Measurements from ENCODE around the gene SYTL2. TPM values are rescaled to one million over a fixed set of nuclear protein-coding genes. Genes with fewer than 3 reads are reported as not detected.

The SYTL2 gene
- polyA plus RNA-seq, 3 donors from 2014 or later, result 26.1 to 67.0 (median 33.3) TPM

DNA sequence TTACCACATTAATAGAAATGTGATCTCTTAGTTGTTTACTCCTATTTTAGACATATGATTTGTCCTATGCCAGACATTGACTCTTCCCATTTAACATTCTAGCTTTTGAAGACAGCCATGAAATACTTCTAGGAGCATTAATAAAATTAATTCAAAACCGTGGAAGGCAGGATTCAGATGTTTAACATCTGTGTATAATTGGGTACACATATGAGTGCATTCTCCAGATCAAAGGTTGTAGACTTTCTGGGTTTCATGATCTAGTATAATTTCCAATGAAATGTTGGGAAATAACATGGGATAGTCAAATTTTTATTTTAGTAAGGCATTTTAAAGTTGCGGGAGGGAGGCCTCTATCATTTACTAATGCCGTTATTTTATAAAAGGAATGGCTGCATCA, 89.8 kb downstream of the SYTL2 start:
- peaks cover 0 to 25% of the 10 kb centered on the region in 2 donors for H3K4me1 Mint-ChIP-seq
- H3K36me3 Mint-ChIP-seq, result peaks cover 31 to 62% (median 36%) of the 10 kb centered on the region in 3 donors

DNA sequence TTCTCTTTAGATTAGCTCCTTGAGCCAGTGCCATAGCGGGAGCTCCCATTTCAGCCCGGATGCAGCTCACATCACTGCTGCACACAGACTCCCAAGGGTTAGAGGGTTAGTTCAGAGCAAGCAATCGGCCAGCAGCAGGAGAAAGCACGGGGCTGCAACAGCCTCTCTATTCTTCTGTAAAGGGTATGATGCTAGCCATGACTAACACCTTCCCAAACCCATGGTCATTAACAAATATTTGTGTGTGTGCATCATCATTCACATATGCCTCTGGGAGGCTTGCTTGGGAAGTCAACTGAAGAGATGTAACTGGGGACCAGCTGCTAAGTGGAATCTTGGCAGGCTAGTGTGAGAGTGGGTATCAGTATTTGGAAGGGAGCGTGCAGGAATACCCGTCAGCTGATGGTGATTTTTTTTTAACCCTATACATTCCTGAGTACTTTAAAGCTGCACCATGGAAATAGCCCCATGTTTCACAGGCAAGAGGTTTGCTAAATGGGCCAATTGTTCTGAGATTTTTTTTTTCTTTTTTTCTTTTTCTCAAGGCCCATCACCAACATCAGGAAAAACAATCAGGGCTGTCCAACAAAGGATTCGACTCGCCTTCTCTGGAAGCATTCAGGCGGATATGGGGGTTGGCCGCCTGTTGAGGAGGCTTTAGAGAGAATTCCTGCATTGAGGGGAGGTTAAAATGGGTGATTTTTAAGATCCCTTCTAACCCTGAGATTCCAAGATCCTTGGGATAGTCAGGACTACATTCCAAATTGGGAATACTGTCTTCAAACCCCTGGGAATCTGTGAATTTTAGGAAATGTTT, 91.7 kb downstream of the SYTL2 start:
- Mint-ChIP-seq H3K27me3 (ENCODE audit: low read depth in 3 of 3) (peaks cover 0 to 6% (median 2%) of the 10 kb centered on the region in 3 donors), H3K9me3 (no peaks in the 10 kb centered on the region), H3K36me3 (peaks cover 18 to 45% (median 27%) of the 10 kb centered on the region in 3 donors), H3K4me1 (peaks cover 0 to 19% of the 10 kb centered on the region in 2 donors), H3K4me3 (no peak overlapping the region), H3K27ac (peak overlapping the region in 2 of 6 donors; percentile 24 to 43)
- DNase-seq, result no peak

More for the DNA sequence above, 89.8 kb downstream of the SYTL2 start:
- no peak for DNase-seq
- Mint-ChIP-seq H3K9me3 (no peaks in the 10 kb centered on the region), H3K4me3 (no peak overlapping the region), H3K27me3 (ENCODE audit: low read depth in 3 of 3) (peaks cover 0 to 6% (median 2%) of the 10 kb centered on the region in 3 donors), H3K27ac (no peak overlapping the region)

DNA sequence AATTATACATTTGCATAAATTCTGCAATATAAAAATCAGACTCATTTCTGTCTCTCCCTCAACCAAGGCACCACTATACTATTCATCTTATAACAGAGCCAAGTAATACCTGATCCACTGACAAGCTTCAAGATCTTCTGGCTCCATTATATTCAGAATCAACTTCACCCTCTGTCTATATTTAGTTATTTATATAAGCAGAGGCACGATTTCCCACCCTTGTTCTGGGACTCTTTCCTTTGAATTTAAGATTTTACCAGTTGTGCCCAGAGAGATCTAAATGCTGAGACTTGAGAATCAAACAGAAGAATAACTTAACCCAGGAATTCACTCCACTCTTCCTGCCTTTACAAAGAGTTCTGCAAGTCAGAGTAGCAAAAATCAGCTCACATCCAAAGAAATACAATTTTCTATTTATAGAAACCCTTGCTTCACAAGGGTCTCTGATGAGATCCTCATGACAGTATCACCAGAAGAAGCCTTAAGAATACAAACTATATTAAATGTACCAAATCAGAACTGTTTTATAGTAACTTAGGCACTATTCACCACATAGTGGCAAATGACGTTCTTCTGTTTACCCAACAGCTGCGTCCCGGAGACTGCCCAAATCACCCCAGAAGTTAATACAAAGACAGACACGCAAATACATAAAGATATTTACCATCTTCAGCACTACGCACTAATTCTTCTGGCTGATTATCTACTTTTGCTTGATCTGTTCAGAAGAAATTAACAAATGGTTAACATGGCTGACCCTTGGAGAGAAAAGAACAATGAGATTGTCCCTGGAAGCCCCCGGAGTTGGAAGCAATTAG, 92.6 kb downstream of the SYTL2 start:
- H3K4me1 Mint-ChIP-seq, result peaks cover 0 to 19% of the 10 kb centered on the region in 2 donors
- DNase-seq, result no peak
- H3K27me3 Mint-ChIP-seq (ENCODE audit: low read depth in 3 of 3), result peaks cover 0 to 6% (median 2%) of the 10 kb centered on the region in 3 donors
- no peaks in the 10 kb centered on the region for H3K9me3 Mint-ChIP-seq
- H3K27ac Mint-ChIP-seq, result peak overlapping the region in 3 of 6 donors; percentile 7 to 63 (median 43)
- H3K4me3 Mint-ChIP-seq, result no peak overlapping the region
- H3K36me3 Mint-ChIP-seq, result peaks cover 19 to 49% (median 28%) of the 10 kb centered on the region in 3 donors

DNA sequence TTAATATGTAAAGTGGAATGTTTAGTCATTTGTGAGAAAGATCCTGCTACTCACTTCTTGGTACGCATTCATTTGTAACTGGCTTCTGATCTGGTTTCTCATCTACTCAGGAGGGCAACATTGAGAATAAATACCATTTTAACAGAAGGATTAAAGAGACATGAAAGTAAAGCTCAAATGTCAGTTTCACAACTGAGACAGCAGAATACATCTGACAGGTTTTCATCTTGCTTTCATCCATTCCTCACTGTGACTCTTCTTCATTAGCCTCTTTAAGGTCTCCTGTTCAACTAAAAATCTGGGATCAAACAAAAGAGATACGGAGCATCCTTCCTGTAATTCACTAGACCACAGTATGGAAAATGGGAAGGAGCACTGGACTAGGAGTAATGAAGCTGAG, 93.5 kb downstream of the SYTL2 start:
- Mint-ChIP-seq H3K27ac (peak overlapping the region in 2 of 6 donors; percentile 55 to 63), H3K9me3 (no peaks in the 10 kb centered on the region), H3K27me3 (ENCODE audit: low read depth in 3 of 3) (peaks cover 0 to 4% (median 2%) of the 10 kb centered on the region in 3 donors), H3K4me1 (peaks cover 0 to 19% of the 10 kb centered on the region in 2 donors), H3K36me3 (peaks cover 19 to 47% (median 30%) of the 10 kb centered on the region in 3 donors), H3K4me3 (no peak overlapping the region)
- no peak for DNase-seq

DNA sequence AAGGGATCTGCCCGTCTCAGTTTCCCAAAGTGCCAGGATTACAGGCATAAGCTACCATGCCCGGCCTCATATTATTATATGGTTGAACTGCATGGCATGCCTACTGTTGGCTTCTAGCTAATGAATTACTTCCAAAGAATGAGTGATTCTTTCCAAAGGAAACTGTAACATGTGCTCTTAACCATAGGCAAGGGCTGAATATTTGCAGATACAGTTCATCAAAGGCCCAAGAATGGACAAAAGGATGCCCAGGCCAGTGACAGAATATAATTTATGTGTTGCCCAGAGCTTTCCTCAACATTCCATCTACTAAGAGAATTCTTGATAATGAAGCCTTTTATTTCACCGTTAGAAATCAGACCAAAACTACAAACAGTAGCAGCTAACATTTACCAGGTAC, 98.0 kb downstream of the SYTL2 start:
- Mint-ChIP-seq H3K9me3 (no peaks in the 10 kb centered on the region), H3K36me3 (peaks cover 13 to 35% (median 24%) of the 10 kb centered on the region in 3 donors), H3K27ac (no peak overlapping the region), H3K27me3 (ENCODE audit: low read depth in 3 of 3) (no peaks in the 10 kb centered on the region), H3K4me1 (peaks cover 0 to 9% of the 10 kb centered on the region in 2 donors), H3K4me3 (no peak overlapping the region)
- DNase-seq, result no peak

DNA sequence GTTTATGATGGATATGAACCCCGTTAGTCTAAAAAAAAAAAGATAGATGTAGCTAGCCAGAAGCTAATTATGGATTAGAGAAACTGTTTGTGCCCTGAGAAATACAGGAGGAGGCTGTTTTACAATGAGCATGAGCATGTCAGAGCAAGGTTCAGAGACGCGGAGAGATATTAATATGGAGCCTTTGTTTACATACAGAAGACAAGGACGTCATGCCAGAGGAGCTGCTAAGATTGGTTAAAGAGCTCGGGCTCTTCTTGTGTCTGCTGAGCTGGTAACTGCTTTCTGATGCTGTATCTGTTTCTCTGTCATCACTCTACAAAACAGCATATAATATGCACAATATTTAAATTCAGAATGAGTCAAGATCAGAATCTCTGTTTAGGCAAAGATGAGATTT, 100.0 kb downstream of the SYTL2 start:
- Mint-ChIP-seq H3K9me3 (no peaks in the 10 kb centered on the region), H3K27me3 (ENCODE audit: low read depth in 3 of 3) (no peaks in the 10 kb centered on the region), H3K27ac (peak overlapping the region in 5 of 6 donors; percentile 20 to 57 (median 36)), H3K4me1 (no peaks in the 10 kb centered on the region), H3K36me3 (peaks cover 22 to 45% (median 25%) of the 10 kb centered on the region in 3 donors), H3K4me3 (no peak overlapping the region)
- no peak for DNase-seq

DNA sequence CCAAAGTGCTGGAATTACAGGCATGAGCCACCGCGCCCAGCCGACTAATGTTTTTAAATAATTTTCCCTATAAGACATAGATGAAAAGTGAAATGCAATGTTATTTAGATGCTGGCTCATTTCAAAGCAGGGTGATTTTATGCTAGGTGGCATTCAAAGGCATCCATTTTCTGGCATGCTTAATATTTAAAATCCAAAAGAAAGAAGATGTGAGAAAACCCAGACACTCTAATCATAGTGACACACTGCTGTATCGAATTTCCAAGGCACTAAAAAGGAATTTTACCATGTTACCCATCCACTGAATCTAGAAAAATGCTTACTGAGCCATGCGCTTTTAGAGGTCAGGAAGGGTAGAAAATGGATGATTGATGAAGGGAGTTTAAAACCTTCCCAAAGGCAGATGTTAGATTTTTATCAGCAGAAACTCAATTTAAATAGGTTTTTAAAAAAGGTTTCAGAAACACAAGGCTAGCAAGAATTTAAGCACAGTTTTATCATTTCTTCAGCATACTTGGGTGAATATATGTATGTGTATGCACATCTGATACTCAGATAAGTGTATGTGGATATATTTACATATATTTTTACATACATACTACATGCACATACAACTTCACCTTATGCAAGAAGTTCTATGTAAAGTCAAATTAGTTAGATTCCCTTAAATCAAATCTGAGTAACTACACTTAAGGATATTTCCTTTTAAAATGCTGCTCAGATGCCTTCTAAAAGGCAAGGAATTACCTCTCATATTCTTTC, 100.8 kb downstream of the SYTL2 start:
- no peak for DNase-seq
- Mint-ChIP-seq H3K4me1 (no peaks in the 10 kb centered on the region), H3K36me3 (peaks cover 23 to 49% (median 33%) of the 10 kb centered on the region in 3 donors), H3K9me3 (no peaks in the 10 kb centered on the region), H3K4me3 (no peak overlapping the region), H3K27me3 (ENCODE audit: low read depth in 3 of 3) (no peaks in the 10 kb centered on the region), H3K27ac (peak overlapping the region in 1 of 6 donors; percentile 36)

DNA sequence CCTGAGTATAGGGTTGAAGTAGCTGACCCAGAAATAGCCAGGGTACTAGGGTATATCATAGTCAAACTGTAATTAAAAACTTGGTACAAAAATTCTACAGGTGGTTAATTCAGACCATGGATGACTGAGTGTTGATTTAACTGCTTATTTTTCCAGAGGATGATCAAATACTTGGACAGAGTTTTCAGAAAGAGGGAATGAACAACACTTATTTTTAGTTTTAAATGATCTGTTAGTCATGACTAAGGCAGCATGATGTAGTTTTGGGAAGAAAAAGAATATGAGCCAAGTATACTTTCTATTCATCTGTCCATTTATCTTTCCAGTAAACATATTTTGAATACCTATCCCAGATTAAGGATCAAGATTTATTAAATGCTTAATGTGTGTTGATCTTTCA, 105.1 kb downstream of the SYTL2 start:
- Mint-ChIP-seq H3K27ac (peak overlapping the region; percentile 14 to 72 (median 37)), H3K27me3 (ENCODE audit: low read depth in 3 of 3) (peaks cover 0 to 3% (median 0%) of the 10 kb centered on the region in 3 donors), H3K4me3 (no peak overlapping the region), H3K36me3 (peaks cover 37 to 51% (median 37%) of the 10 kb centered on the region in 3 donors), H3K4me1 (peaks cover under 1 to 3% of the 10 kb centered on the region in 2 donors), H3K9me3 (no peaks in the 10 kb centered on the region)
- no peak for DNase-seq

DNA sequence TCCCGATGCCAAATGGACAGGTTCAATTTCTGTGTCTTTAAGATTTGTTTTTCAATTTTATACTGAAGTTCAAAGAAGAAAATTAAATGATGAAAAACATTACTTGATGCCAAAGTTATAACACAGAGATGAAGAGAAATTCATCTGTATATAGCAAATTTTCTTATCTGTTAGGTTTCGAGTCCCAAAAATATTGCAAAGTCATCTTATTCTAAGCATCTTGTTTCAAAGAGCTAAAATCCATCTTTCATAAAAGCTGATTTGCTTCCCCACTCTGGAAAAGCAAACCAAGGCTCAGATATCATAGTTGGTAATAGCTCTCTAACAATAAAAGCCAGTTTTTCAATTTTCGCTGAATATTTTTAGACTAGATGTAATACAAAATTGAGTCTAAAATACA, 106.0 kb downstream of the SYTL2 start:
- Mint-ChIP-seq H3K27ac (peak overlapping the region in 3 of 6 donors; percentile 16 to 60 (median 34)), H3K36me3 (peaks cover 37 to 47% (median 37%) of the 10 kb centered on the region in 3 donors), H3K4me1 (peaks cover 9 to 11% of the 10 kb centered on the region in 2 donors), H3K27me3 (ENCODE audit: low read depth in 3 of 3) (peaks cover 0 to 3% (median 0%) of the 10 kb centered on the region in 3 donors), H3K4me3 (no peak overlapping the region), H3K9me3 (no peaks in the 10 kb centered on the region)
- DNase-seq, result no peak

DNA sequence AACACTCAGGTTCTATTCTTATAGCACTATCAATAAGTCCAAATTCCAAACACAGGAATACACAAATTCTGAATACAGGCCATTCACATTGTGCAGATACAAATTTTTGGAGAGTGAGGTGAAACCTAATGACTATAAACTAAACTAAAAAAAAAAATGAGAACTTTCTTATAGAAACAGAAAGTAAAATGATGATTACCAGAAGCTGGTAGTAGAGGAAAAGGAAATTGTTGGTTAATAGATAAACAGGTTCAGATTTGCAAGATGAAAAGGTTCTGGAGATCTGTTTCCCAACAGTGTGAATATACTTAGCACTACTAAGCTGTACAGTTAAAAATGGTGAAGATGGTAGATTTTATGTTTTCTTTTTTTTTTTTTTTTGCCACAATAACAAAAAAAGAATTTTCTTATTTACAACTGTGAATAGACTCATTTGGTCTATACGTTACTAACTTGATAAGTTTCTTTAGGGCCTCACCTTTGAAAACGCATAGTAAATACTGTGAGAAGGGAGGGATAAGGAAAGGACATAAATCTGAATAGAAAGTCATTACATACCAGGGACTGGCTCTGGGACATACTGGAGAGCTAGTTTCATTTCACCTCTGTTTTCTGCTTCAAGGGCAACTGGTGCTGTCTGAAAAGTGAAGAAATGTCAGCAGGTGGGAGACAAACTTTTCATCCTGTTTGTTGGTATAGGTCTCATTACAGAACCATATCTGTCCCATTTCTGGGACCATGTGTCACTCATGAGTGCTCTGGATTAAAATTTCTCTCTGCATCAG, 110.8 kb downstream of the SYTL2 start:
- Mint-ChIP-seq H3K27me3 (ENCODE audit: low read depth in 3 of 3) (peaks cover 0 to 3% (median 0%) of the 10 kb centered on the region in 3 donors), H3K36me3 (peaks cover 19 to 45% (median 24%) of the 10 kb centered on the region in 3 donors), H3K4me3 (peak overlapping the region; percentile 43 to 80 (median 72)), H3K9me3 (no peaks in the 10 kb centered on the region), H3K4me1 (peaks cover 22 to 33% of the 10 kb centered on the region in 2 donors), H3K27ac (peak overlapping the region; percentile 68 to 91 (median 88))
- peak; percentile 28 to 42 (median 40) for DNase-seq

DNA sequence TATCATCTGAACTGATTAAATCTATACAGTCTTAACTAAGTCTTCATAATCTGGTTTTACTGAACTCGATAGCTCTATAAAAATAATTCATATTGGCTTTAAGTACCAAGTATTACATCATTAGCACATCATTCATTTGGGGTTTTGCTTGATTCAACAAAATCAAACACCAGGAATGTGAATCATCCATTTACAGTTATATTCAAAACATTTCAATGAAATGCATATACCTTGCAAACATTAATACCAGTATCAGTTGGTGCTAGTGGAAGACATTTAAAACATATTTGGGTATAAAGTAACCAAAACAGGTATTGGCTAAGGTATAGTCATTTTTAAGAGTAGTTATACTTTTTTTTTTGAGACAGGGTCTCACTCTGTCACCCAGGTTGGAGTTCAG, 112.7 kb downstream of the SYTL2 start:
- Mint-ChIP-seq H3K4me3 (no peak overlapping the region), H3K27me3 (ENCODE audit: low read depth in 3 of 3) (peaks cover 0 to 1% (median 0%) of the 10 kb centered on the region in 3 donors), H3K36me3 (peaks cover 14 to 42% (median 23%) of the 10 kb centered on the region in 3 donors), H3K27ac (peak overlapping the region in 4 of 6 donors; percentile 51 to 81 (median 66)), H3K4me1 (peaks cover 25 to 41% of the 10 kb centered on the region in 2 donors), H3K9me3 (no peaks in the 10 kb centered on the region)
- DNase-seq, result no peak

DNA sequence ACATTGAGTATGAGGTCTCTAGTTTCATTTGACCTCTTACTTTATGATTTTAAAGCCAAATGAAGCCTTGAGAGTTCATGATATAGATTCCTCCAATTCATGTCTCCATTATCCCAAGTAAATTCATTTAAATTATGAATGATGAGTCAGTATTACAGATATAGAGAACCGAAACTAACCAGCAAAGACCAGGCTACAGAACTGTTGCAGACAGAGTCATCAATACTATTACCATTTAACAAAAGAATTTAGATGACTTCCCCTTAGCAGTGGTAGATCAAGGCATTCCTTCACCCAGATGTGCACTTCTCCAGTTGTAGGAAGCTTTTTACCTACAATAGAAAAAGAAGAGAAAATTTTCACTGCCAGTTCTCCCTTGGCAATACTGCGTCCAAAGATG, 113.2 kb downstream of the SYTL2 start:
- Mint-ChIP-seq H3K9me3 (no peaks in the 10 kb centered on the region), H3K27me3 (ENCODE audit: low read depth in 3 of 3) (no peaks in the 10 kb centered on the region), H3K36me3 (peaks cover 10 to 40% (median 22%) of the 10 kb centered on the region in 3 donors), H3K4me3 (no peak overlapping the region), H3K4me1 (peaks cover 25 to 41% of the 10 kb centered on the region in 2 donors), H3K27ac (peak overlapping the region; percentile 13 to 65 (median 48))
- DNase-seq, result no peak
